Thymus (tissue), 14 donors: Measurements from ENCODE around the gene SLC2A5. TPM values are rescaled to one million over a fixed set of nuclear protein-coding genes. Genes with fewer than 3 reads are reported as not detected.

Source experiments
- DNase-seq, 9 donors: peaks; one replicate each; pipeline ENCODE4 v3.0.0-alpha.2; 2013; ENCODE audit warnings: low spot score in 9 of 9, low read depth in 6 of 9, missing footprints in 1 of 9
- H3K27ac ChIP-seq, 2 donors: one replicate each; pipeline ENCODE4 v1.5.1; 2013; ENCODE audit warnings: control low read depth in 1 of 2, low read depth in 1 of 2, low read length in 1 of 2, mild to moderate bottlenecking in 1 of 2, moderate library complexity in 1 of 2
- H3K27me3 ChIP-seq, 2 donors: one replicate each; pipeline ENCODE4 v1.5.1; 2013; ENCODE audit warnings: low read length in 1 of 2; ENCODE audit not compliant: control insufficient read depth in 2 of 2, insufficient read depth in 1 of 2
- H3K36me3 ChIP-seq, 2 donors: one replicate each; pipeline ENCODE4 v1.5.1; 2013; ENCODE audit warnings: low read length in 1 of 2, mild to moderate bottlenecking in 1 of 2, moderate library complexity in 1 of 2; ENCODE audit not compliant: control insufficient read depth in 2 of 2, insufficient read depth in 2 of 2
- H3K4me1 ChIP-seq, 2 donors: one replicate each; pipeline ENCODE4 v1.5.1; 2013; ENCODE audit warnings: low read length in 2 of 2; ENCODE audit not compliant: control insufficient read depth in 2 of 2, insufficient read depth in 2 of 2
- H3K4me3 ChIP-seq, 2 donors: one replicate each; pipeline ENCODE4 v1.5.1; 2013; ENCODE audit warnings: low read length in 2 of 2, control low read depth in 1 of 2, mild to moderate bottlenecking in 1 of 2
- H3K9me3 ChIP-seq, 2 donors: one replicate each; pipeline ENCODE4 v1.5.1; 2013; ENCODE audit warnings: low read length in 1 of 2, mild to moderate bottlenecking in 1 of 2; ENCODE audit not compliant: control insufficient read depth in 2 of 2, insufficient read depth in 1 of 2
- WGBS: extraction: QIAGEN DNeasy Blood & Tissue Kit; methylation state at CpG from one replicate; pipeline ENCODE4 v1.1.7; 2013; 5-methylcytosine and 5-hydroxymethylcytosine counted together
- long read RNA-seq, 10 donors: transcript quantifications; one replicate each; lab custom pipeline, GENCODE V29; 2026
- polyA plus RNA-seq: library from polyadenylated mRNA; stranded (reverse); fragments of 200-250 nt; gene quantifications from one replicate; pipeline ENCODE4 v1.2.3, GENCODE V29; 2013
- total RNA-seq: library from RNA; stranded (reverse); fragments of 120-200 nt; gene quantifications from one replicate; pipeline ENCODE4 v1.2.4, GENCODE V29; 2013
- donor health status: healthy.

Gene SLC2A5, protein sequence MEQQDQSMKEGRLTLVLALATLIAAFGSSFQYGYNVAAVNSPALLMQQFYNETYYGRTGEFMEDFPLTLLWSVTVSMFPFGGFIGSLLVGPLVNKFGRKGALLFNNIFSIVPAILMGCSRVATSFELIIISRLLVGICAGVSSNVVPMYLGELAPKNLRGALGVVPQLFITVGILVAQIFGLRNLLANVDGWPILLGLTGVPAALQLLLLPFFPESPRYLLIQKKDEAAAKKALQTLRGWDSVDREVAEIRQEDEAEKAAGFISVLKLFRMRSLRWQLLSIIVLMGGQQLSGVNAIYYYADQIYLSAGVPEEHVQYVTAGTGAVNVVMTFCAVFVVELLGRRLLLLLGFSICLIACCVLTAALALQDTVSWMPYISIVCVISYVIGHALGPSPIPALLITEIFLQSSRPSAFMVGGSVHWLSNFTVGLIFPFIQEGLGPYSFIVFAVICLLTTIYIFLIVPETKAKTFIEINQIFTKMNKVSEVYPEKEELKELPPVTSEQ
- total RNA-seq (1.5 TPM), polyA plus RNA-seq (6.8 TPM)
- long read RNA-seq, donor 1, result 0 reads
- long read RNA-seq, donor 2, result 0 reads
- long read RNA-seq, donor 3, result 0 reads
- long read RNA-seq, donor 4, result 0 reads
- long read RNA-seq, donor 5, partial matches to known transcripts, result 0 of 2 reads
- long read RNA-seq, donor 5, other reads (novel, unspliced or antisense), result 0 of 2 reads
- long read RNA-seq, donor 6, result 0 reads
- long read RNA-seq, donor 7, result 0 reads
- long read RNA-seq, donor 8, result 0 reads
- long read RNA-seq, donor 9, result 0 reads
- long read RNA-seq, donor 10, full-length matches to known transcripts, result 2 of 2 reads
- long read RNA-seq, donor 10, partial matches to known transcripts, result 0 of 2 reads
- long read RNA-seq, donor 10, other reads (novel, unspliced or antisense), result 0 of 2 reads

DNA sequence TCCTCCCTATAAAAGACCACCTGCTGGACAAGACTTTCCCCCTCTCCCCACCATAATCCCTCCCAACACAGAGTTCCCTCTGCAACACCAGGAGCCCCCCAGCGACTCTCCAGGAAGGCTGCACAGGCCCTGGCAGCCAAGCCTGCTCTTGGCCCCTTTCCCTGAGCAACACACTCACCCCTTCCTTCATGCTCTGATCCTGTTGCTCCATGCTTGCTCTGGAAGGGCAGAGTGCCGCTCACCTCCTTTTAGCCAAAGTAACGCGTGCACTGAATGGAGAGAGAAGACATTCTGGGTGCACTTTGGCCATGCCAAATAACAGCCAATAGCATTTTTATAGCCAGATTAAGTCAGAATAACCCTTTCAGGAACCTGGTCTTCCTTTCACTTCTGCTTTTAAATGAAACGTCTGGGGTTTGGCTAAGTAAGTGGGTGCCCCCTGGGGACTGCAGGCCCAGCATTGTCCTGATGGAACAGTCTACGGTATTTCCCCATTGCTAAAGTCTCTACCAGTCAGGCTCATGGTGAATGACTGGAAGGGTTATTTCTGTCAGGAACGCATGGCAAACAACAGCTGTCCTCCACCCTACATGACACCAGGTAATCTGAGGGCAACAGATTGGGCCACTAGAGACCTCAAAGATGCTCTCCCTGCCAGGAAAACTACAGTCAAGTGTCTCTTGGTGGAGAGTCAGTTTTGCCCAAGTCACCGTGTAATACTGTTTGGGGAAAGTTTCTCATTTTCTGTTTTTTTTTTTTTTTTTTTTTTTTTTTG, at the start of gene SLC2A5:
TSS of gene SLC2A5 (minus strand) at position 310 of the 775 bp plus-strand sequence. CDS start at position 211, 99 bp downstream.
- no peaks in the 10 kb centered on the region for H3K9me3 ChIP-seq
- H3K4me1 ChIP-seq, result peaks cover 0 to 7% of the 10 kb centered on the region in 2 donors
- DNase-seq, result no peak
- H3K36me3 ChIP-seq, result no peaks in the 10 kb centered on the region
- H3K4me3 ChIP-seq, result no peak within 1 kb of the TSS
- no peaks in the 10 kb centered on the region for H3K27me3 ChIP-seq
- 35% methylated on average over 8 of the region's 8 CpGs for WGBS
- peak within 1 kb of the TSS; percentile 3 to 10 for H3K27ac ChIP-seq

DNA sequence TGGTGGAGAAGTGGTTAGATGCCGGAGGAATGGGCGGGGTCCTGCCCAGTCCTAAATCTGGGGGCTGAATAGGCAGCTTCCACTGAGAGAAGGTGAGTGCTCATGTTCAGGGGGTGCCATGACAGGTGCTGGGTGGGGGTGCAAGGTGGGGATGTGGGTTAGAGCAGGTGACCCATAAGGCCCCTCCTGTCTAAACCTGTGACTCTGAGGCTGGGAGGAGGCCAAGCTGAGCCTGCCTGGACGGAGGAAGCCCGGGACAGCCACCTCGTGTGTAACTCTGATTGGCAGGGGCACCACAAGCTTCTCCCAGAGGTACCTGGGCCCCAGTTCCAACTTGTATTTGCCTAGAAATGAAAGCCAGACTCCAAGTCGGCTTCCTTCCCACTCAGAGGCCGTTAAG, 48.8 kb upstream of the SLC2A5 start:
- no peak overlapping the region for H3K27ac ChIP-seq
- DNase-seq, result no peak
- WGBS, result 94% methylated on average over 7 of the region's 7 CpGs

DNA sequence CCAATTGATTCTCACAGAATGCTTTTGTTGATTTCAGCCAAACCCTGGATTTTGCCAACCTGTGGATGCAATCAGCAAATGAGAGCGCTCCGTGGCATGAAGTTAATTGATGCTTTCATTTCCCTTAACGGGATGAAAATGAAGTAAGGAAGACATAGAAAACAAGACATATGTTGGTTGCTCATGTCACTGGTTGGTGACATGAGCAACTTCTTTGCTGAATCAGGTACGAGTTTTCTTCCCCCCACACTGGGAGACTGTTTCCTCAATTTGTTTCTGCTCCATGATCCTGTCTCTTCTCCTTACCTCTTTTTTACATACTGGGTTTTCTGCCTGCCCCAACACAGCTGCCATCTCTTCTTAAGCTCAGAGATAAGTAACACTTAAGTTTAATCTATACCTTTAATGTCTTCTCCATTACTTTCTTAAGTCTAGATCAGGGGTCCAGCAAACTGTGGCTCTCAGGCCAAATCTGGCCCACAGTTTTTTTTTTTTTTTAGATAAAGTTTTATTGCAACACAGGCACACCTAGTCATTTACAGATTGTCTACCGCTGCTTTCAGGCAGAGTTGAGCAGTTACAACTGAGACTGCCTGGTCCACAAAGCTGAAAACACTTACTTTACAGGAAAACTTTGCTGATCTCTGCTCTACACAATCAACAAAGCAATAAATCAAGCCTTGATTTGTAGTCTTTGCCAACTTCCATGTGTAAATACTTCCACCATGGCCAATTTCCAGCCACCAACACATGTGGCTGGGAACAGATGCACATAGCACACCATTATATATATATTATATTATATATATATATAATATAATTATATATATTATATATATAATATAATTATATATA, 46.1 kb upstream of the SLC2A5 start:
- H3K27ac ChIP-seq, result no peak overlapping the region
- H3K4me1 ChIP-seq, result peaks cover 0 to 10% of the 10 kb centered on the region in 2 donors
- no peak for DNase-seq
- H3K4me3 ChIP-seq, result no peak overlapping the region
- H3K27me3 ChIP-seq, result peaks cover 0 to 2% of the 10 kb centered on the region in 2 donors
- 96% methylated on average over 5 of the region's 5 CpGs for WGBS
- no peaks in the 10 kb centered on the region for H3K36me3 ChIP-seq
- no peaks in the 10 kb centered on the region for H3K9me3 ChIP-seq

More for the DNA sequence above, 48.8 kb upstream of the SLC2A5 start:
- H3K9me3 ChIP-seq, result peaks cover 0 to 4% of the 10 kb centered on the region in 2 donors
- no peak overlapping the region for H3K4me3 ChIP-seq
- H3K36me3 ChIP-seq, result no peaks in the 10 kb centered on the region
- peaks cover 7 to 24% of the 10 kb centered on the region in 2 donors for H3K4me1 ChIP-seq
- peaks cover 0 to 4% of the 10 kb centered on the region in 2 donors for H3K27me3 ChIP-seq

DNA sequence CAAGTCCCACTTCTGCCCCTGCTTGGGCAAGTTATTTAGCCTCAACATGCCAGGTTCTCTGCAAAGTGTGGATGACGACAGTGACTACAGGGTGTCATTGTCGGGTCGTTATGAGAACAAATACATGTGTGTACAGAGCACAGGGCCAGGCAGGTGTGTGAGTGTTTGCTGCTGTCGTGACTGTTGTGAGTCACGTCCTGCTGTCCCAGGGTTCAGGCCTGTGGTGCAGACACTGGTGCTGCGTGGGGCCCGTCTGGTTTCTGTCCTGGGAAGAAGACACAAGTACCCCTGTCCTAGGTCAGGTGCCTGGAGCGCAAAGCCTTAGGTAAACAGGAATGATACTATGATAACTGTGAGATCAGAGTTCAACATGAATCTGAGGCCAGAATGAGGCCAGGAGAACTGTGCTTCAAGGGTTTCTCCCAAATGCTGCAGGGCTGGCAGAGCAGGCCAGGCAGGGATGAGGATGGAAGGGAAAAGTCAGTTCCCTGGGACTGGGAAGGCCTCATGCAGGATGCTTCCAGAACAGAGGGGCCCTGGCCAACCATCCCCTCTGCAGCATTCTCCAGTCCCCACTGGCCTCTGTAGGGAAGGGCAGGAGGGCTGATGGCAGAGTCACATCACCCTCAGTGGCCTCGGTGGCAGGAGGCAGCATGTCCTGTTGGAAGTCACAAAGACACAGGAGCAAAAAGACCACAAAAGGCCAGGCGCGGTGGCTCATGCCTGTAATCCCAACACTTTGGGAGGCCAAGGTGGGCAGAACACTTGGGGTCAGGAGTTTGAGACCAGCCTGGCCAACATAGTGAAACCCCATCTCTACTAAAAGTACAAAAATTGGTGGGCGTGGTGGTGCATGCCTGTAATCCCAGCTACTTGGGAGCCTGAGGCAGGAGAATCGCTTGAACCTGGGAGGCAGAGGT, 43.8 kb upstream of the SLC2A5 start:
- Histone ChIP-seq H3K4me3 (no peak overlapping the region), H3K27ac (peak overlapping the region in 1 of 2 donors; percentile 31), H3K9me3 (no peaks in the 10 kb centered on the region), H3K36me3 (no peaks in the 10 kb centered on the region), H3K4me1 (peaks cover 0 to 6% of the 10 kb centered on the region in 2 donors), H3K27me3 (no peaks in the 10 kb centered on the region)
- DNase-seq, result no peak
- 95% methylated on average over 13 of the region's 13 CpGs for WGBS

DNA sequence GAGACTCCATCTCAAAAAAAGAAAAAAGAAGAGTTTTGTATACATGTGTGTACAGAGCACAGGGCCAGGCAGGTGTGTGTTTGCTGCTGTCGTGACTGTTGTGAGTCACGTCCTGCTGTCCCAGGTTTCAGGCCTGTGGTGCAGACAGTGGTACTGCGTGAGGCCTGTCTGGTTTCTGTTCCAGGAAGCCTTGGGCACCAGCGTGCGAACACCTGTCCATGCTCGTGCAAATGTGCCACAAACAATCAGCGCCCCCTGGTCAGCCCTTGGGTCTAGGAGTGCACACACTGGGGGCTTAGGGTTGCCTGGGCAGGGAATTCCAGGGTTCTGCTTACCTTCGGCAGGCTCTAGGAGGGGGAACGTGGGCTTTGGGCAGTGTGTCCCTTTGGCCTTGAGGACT, 42.5 kb upstream of the SLC2A5 start:
- no peak for DNase-seq
- H3K4me3 ChIP-seq, result no peak overlapping the region
- 84% methylated on average over 9 of the region's 9 CpGs for WGBS
- H3K4me1 ChIP-seq, result peaks cover 0 to 6% of the 10 kb centered on the region in 2 donors
- H3K27ac ChIP-seq, result no peak overlapping the region
- no peaks in the 10 kb centered on the region for H3K36me3 ChIP-seq
- H3K27me3 ChIP-seq, result no peaks in the 10 kb centered on the region
- no peaks in the 10 kb centered on the region for H3K9me3 ChIP-seq

DNA sequence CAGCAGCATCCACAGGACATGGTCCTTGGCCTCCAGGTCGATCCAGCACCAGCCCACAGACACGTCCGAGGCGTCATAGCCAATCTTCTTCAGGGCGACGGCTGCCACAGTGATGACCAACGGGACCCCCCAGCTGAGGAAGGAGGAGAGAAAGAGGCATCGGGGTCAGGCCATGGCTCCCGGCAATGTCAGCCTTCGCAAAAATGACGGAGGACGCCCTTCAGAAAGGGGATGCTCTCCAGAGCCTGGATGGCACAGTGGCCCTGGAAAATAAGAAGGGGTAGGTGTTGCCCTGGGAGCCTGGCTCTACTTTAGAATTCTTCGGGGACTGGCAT, 41.9 kb upstream of the SLC2A5 start:
- 98% methylated on average over 13 of the region's 13 CpGs for WGBS
- H3K4me1 ChIP-seq, result peaks cover 0 to 6% of the 10 kb centered on the region in 2 donors

DNA sequence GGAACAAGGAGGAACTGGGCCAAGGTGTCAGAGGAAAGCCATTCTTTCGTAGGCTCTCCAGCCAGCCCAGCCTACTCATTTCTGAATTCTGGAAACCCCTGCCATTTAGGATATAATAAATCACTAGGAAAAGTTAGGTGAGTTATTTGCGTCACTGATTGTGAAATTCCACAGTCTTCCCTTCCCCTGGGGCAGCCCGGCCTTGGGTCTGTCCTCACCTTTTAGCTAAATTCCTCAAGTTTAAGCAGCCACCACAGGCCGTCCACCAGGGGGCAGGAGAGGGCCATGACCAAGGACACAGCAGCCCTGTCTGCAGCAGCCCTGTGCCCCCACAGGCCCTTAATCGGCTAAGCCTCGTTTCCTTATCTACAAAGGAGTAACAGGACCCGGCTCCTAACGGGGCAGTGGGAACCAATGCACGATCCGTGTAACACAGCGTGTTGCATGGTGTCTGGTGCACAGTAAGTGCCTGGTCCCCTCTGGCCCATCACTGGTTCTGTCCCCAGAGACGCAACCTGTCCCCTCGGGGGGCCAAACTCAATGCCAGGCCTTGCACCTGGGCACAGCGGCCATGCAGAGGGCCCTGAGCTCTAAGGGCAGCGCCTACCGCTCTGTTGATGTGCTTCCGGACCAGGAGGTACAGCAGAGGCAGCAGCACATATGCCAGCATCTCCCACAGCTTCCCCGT, 41.4 kb upstream of the SLC2A5 start:
- 53% methylated on average over 18 of the region's 18 CpGs for WGBS
- no peaks in the 10 kb centered on the region for H3K36me3 ChIP-seq
- H3K4me1 ChIP-seq, result peaks cover 0 to 6% of the 10 kb centered on the region in 2 donors
- no peak overlapping the region for H3K4me3 ChIP-seq
- H3K27ac ChIP-seq, result no peak overlapping the region
- DNase-seq, result peak; percentile 58 to 91 (median 78)
- H3K9me3 ChIP-seq, result no peaks in the 10 kb centered on the region
- H3K27me3 ChIP-seq, result no peaks in the 10 kb centered on the region

More for the DNA sequence above, 41.9 kb upstream of the SLC2A5 start:
- Histone ChIP-seq H3K27me3 (no peaks in the 10 kb centered on the region), H3K27ac (no peak overlapping the region), H3K4me3 (no peak overlapping the region), H3K9me3 (no peaks in the 10 kb centered on the region), H3K36me3 (no peaks in the 10 kb centered on the region)
- no peak for DNase-seq
